GM21717 (cell line): ENCODE measurements around the gene MRPL42.
"Not testable (repeated sequence)": the region's sequence is repeated elsewhere in the genome, so short reads cannot be mapped to it uniquely, and the experiment has no call there.

ENCODE experiments used
- ATAC-seq: cut with Tn5 transposase; IDR thresholded peaks from one replicate; pipeline ENCODE4 v1.9.1; 2021; ENCODE audit warnings: mild to moderate bottlenecking, moderate library complexity; ENCODE audit not compliant: unreplicated experiment

MRPL42 gene

DNA sequence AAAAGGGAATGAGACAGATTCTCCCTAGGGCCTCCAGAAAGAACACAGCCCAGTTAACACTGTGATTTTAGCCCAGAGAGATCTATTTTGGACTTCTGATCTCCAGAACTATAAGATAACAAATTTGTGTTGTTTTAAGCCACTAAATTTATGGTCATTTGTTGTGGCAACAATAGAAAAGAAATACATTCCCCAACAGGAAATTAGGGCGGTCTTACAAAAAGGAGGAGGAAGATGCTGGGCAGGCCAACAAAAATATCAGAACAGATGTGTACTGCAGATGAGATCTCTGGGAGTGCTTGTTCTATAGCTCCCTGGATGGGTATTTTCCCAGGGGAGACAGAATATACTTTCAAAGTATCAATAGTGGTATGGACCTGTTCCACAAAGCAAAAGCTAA, 73.2 kb downstream of the MRPL42 start:
- no peak for ATAC-seq

DNA sequence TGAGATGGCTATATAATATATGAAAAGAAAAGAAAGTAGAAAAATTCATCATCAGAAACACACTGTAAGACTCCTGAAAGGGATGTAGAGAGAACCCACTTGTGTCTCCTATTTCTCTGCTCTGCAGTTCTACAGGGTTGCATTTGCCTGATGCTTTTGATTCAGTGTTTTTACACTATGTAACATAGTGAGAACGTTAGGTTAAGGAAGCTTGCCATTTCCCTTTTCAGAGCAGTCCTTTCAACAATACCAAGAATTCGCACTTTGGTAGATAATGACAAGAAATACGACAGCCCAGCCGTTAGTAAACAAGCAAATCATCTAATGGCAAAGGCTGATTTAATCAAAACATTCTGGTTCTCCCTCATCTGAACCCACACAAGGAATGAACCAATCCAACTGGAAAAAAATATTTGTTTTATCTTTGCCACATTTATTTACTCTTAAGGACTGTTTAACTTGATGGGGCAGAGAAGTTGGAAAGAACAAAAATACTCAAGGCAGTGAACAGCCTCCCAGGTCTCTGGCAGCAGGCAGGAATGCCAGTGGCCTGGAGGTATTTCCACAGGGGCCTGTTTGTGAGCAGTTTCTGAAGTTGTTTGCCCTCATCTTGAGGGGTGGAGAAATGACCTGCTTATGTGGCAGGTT, 74.4 kb downstream of the MRPL42 start:
- no peak for ATAC-seq

DNA sequence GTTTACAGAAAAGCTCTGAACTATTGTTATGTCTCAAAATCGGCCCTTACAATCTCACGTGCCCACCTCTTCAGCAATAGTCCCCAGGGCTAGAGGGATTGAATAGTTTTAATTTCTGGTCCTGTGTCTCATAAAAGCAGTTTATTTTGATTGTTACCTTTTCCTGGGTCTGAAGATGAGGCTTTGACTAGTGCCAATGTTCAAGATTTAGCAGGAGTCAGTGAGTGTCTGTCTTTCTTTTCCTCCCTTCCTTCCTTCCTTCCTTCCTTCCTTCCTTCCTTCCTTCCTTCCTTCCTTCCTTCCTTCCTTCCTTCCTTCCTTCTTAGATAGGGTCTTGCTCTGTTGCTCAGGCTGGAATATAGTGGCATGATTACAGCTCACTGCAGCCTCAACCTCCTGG, 80.5 kb downstream of the MRPL42 start:
- ATAC-seq: no peak

DNA sequence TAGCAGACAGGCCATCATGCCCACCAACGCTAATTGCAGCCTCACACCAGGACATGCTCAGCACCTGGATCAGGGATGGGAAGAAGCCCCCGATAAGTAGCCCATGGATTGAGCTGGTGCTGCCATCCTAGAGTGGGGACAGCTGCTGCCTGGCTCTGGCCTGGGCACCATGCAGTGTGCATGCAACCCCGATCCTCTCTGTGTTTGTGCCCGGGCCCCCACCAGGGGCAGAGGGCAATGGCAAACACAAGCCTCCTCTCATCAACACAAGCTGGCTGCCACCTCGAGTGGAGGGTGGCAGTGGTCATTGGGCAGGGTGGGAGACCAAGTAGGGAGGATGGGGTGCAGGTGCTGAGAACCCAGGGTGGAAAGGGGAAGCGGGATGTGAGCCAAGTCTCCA, 81.9 kb downstream of the MRPL42 start:
- no peak for ATAC-seq

DNA sequence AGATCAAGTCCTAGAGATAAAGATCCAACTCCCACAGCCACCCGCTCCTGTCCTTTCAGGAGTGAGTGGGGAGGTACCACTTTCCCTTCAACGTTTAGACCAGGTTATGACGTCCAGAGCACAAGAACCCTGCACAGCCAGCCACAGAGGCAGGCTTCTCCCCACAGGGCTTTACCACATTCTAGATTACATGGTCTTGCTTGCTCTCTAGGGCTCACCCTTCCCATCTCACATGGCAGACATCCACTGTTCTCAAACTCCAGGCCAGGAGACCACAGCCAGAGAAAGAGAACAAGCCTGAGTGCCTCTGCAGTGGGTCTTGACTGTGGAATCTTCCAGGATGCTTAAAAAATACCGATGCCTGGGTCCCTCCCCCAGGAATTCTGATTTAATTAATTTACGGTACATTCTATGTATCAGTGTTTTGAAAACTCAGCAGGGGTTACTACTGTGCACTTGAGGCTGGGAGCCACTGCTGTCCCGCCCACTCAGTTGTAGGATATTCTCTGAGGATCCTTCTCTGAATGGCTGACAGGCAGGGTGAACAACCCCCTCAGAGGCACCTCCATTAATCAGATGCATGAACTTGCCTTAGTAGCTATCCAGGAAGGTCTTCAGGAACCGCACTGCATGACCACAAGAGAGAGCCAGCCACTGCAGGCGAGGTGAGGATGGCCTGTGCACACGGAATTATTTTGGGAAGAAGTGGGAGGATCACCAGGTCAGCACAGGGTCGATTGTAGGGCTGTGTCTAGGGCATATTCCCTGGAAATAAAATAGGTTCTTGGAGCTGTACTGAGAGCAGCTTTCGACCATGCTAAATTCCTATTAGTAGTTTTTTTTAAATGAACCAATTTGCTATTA, 83.7 kb downstream of the MRPL42 start:
- ATAC-seq: no peak

DNA sequence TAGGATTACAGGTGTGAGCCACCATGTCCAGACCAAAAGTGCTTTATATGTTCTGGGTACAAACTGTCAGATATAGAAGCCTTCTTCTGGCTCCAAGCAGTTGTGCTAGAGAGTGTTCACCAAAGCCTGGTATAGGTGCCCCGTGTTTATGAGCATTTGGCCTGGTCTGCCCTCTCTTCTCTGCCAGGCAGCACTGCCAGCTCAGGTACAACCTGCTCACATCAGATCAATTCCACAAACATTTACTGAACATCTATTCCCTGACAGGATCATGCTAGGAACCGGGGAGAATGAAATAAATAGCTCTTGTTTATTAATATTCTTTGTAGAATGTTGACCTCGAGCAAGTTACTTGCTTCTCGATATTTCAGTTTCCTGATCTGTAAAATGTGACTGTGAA, 85.1 kb downstream of the MRPL42 start:
- ATAC-seq: no peak

DNA sequence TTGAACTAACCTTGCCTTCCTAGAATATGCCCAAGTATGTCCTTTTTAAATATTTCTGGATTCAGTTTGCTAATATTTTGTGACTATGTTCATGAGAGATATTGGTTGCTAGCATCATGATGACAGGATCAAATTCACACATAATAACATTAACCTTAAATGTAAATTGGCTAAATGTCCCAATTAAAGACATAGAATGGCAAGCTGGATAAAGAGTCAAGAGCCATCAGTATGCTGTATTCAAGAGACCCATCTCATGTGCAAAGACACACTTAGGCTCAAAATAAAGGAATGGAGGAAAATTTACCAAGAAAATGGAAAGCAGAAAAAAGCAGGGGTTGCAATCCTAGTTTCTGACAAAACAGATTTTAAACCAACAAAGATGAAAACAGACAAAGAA, 90.6 kb downstream of the MRPL42 start:
- not testable (repeated sequence) for ATAC-seq

DNA sequence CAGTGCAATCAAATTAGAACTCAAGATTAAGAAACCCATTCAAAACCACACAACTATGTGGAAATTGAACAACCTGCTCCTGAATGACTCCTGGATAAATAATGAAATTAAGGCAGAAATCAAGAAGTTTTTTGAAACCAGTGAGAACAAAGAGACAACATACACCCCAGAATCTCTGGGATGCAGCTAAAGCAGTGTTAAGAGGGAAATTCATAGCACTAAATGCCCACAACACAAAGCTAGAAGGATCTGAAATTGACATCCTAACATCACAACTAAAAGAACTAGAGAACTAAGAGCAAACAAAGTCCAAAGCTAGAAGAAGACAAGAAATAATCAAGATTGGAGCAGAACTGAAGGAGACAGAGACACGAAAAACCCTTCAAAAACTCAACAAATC, 91.4 kb downstream of the MRPL42 start:
- not testable (repeated sequence) for ATAC-seq

DNA sequence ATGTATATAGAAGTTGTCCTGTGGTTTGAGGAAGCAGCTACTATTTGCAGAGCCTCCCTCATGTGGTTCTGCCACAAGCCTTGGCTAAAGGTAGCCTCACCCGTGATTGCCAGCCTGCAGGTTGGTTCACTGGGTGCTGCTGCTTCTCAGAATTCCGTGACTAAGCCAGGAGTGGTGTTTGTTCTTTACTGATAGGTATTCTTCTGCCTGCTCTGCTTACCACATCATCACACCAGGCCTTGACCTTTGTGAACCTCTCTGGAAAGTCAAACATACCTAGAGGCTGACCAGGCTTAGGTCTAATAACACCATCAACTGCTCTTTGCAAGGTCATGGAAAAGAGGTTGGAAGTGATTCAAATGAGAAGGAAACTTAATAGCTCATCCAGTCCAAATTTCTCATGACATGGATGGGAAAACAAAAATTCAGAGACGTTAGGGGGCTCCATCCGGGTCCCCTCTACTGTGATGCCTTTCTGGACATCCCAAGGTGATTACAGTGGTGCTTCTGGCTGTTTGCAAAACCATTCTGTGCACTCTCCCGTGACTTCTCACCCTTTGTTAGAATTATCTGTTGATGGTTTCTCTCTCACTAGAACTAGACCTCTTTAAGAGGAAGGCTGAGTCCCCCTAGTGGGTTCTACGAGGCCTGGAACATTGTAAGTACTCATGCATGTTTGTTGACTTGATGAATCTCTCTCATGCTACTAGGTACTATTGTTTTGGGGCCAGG, 96.7 kb downstream of the MRPL42 start:
- no peak for ATAC-seq

DNA sequence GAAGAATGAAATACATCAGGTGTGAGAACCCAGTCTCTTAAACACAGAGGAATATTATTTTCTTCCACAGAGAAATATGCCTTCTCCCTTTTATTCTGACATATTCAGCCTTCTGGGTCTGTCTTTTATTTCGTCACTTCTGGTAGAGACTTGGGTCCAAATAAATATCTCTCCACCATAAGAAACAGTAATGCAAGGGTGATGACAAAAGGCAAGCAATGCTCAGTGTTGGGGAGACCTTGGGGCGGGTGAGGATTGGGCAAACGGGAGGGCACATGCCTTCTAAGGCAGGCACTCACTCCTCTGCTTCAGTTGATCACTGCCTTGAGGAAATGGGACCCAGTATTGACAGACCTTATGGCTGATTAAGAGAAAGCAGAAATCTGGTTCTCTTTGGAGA, 98.4 kb downstream of the MRPL42 start:
- no peak for ATAC-seq
